Measurements from ENCODE around the gene LHPP.

DNA sequence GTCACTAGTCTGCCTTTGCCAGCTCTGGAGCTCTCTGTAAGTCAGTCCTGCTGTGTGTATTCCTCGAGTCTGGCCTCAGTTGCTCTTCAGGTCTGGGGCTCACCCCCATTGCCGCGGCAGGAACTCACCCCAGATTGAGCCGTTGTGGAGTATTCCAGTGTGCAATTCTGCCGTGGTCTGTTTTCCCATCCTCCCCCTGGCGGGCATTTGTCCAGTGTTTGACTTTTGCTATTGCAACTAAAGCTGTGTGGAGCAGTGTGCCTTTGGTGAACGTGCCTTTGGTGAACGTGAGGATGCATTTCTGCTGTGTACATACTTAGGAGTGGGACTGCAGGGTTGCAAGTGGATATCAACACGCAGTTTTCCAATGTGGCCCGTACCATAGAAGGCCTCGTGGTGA lies 148.1 kb downstream of the LHPP start:
- TF ChIP-seq CTCF (IDR thresholded peaks at IDR 0.05; ENCODE audit: low read length) (no peak; the same call in 1 of the 2 replicates), EZH2 (IDR thresholded peaks at IDR 0.05; ENCODE audit: borderline replicate concordance, low read length) (no peak)
